Medulla oblongata (tissue), 1 donor: ENCODE data around the gene ZBTB46.

Experiments used
- DNase-seq: peaks from one replicate; pipeline ENCODE4 v3.0.0-alpha.2; 2015; ENCODE audit errors: extremely low spot score

The ZBTB46 gene

GRCh38 chr20:63767886-63768285 is 63.2 kb downstream of the ZBTB46 start:
- no peak for DNase-seq

- DNase-seq = no peak
These were observed 63.6 kb downstream of the ZBTB46 start for GRCh38 chr20:63767456-63767855.

DNA sequence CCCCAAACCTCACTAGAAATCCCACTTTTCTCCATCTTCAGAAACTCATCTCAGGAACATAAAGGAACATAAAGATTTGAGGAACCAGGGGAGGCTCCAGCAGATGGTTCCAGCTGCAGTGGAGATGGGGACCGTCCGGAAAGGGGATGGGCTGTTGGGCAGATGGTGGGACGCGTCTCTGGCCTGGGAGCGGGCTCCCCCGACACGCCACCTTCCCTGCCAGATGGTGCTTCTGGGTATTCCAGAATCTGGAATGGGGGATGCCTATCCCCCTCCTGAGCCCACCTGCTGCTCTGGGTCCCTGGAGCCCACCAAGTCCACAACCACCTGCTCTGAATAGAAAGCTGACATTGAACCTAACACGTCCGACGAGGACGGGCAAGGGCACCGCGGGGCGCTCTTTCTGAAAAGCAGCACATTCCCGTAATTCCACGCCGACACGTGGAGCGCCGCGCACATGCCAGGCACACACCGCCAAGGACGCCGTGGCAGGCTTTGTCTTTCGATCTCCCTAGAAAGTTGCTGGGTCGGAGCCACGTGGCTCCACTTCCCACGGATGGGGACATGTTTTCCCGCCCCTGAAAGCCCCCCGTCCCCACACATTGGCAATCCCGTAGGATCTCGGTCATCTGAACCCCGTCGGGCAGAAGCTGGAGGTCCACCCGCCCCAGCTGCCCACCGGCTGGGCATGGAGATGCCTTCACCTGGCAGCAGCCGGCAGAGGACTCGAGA is 64.2 kb downstream of the ZBTB46 start:
- no peak for DNase-seq

GRCh38 chr20:63765902-63766301 is 65.2 kb downstream of the ZBTB46 start:
- DNase-seq = no peak

DNA sequence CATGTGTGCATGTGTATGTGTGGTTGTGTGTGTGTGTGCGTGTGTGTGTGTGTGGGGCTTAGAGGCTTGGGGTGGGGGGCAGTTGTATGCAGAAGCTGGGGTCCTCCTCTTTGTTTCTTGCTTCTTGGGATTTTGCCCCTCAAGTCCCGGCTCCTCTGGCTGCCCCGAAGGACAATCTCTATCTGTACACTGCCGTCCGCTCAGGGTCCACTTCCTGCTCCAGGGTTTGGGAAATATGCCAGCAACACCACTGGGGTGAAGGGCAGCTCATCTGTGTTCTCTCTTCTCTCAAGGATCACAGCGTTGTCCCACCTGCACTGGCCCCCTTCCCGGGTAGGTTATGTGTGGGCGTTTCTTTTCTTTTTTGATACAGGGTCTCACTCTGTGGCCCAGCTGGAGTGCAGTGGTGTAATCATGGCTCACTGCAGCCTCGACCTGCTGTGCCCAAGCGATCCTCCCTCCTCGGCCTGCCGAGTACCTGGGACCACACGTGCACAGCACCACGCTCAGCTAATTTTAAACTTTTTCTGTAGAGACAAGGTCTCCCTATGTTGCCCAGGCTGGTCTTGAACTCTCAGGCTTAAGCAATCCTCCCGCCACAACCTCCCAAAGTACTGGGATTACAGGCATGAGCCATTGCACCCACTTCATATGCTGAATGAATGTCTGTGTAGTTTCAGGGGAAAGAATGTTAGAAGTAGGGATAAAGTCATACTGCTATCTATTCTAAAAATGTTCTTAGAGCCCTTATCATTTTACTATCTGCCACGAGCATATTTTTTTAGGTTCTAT is 65.8 kb downstream of the ZBTB46 start:
- no peak for DNase-seq

GRCh38 chr20:63759377-63759901 is 71.6 kb downstream of the ZBTB46 start:
- DNase-seq = no peak

DNA sequence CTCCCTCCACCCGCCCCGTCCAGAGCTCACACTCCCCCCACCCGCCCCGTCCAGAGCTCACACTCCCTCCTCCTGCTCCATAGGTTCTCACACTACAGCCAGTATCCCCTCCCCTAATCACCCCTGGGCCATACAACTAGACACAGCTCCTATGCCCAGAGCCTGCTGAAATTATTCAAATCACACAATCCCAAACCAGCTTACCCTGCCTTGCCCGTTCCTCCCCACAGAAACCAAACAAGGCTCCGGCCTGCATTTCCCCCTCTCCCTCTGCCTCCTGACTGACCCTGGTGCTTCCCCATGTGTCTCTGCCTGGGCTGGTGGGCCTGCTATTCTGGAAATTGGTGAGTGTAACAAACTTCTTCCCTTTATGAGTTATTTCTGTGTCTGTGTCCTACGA is 72.9 kb downstream of the ZBTB46 start:
- DNase-seq = no peak

DNA sequence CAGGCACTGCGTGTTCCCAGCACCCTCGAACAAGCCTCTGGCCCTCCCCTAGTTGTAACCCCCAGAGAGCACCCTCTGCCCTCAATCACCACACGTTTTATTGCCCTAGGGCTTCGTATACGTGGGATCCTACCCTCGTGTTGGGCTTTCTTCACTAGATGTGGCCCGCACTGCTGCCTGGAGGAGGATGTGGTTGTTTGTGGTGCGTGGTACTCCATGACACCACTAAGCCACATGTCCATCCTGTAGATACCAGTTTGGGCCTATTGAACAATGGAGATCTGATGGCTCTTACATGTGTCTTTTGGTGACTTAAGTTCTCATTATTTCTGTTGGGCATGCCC is 74.4 kb downstream of the ZBTB46 start:
- DNase-seq = no peak

DNA sequence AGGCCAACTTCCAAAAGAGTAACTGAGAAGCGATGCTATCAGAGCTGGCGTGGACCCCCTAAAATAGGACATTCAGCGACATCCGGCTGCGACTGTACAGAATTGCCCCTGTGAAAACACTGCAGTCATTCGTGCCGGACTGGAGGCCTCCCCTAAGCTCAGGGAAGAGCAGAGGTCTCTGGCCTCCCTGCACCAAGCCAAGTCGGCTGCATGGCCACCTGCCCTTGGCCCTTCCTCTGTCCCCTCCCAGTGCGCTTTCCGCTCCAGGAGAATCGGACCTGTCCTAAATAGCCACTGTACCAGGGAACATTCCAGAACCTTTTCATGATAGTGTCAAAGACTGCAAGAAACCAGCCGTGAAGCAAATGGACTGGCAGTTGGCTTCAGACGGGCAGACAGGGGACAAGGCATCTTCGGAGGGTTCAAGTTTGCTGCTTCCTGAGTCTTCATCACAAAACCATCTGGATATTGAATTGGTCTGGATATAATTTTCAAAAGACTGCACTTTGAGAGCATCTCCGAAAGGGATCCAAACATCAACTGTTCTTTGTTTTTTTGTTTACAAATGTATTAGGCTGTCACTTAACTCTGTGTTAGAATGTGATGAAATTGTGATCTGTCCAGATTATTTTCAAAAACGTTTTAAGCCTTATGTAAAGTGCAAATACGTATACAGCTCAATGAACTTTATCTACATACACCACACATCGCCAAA is 75.0 kb downstream of the ZBTB46 start:
- DNase-seq = no peak

- no peak for DNase-seq
These were observed 77.1 kb downstream of the ZBTB46 start for GRCh38 chr20:63754008-63754407.

DNA sequence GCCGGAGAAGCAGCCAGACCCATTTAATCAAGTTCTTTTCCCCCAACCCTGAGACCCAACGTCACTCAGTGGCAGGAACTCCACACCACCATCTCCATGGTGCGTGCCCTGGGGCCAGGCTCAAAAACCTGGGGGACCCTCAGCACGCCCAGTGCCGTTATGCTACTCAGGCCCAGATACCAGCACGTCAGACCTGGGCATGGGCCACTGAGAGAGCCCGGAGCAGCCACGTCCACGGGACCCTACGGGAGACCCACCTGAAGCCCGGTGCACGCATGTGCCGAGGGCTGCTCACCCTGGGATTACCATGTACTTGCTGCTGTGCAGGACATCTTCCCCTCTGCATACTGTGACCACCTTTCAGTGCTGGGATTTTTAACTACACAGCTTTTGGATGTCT is 77.7 kb downstream of the ZBTB46 start:
- DNase-seq = no peak

DNA sequence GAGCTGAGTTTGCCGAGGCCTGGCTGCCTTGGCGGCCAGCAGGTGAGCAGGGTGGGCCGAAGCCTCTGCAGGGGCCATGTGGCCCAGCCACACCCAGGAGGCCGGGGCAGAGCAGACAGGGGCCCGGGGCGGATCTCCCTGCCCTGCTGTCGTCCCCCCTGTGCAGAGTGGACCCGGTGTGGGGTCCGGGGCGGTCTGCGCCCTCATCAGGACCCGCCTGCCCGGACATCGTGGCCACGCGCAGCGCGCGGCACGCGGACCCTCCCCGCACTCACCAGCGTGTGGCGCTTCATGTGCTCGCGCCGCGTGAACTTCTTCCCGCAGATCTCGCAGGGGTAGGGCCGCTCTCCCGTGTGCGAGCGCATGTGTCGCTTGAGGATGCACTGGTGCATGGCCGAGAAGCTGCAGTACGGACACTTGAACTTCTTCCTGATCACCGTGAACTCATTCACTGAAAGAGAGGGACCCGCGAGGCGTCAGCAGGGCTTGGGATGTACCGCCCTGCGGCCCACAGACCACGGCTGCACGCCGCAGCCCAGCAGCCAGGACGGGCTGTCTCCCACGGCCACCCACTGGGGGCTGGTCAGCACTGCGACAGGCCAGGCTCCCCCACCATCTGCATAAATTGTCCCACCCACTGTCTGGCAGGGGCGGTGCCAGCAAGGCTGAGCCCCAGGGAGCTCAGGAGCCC is 78.5 kb downstream of the ZBTB46 start:
- DNase-seq = no peak

GRCh38 chr20:63751471-63752271 is 79.4 kb downstream of the ZBTB46 start:
- DNase-seq = no peak

GRCh38 chr20:63750807-63751470 is 80.1 kb downstream of the ZBTB46 start:
- DNase-seq = no peak

DNA sequence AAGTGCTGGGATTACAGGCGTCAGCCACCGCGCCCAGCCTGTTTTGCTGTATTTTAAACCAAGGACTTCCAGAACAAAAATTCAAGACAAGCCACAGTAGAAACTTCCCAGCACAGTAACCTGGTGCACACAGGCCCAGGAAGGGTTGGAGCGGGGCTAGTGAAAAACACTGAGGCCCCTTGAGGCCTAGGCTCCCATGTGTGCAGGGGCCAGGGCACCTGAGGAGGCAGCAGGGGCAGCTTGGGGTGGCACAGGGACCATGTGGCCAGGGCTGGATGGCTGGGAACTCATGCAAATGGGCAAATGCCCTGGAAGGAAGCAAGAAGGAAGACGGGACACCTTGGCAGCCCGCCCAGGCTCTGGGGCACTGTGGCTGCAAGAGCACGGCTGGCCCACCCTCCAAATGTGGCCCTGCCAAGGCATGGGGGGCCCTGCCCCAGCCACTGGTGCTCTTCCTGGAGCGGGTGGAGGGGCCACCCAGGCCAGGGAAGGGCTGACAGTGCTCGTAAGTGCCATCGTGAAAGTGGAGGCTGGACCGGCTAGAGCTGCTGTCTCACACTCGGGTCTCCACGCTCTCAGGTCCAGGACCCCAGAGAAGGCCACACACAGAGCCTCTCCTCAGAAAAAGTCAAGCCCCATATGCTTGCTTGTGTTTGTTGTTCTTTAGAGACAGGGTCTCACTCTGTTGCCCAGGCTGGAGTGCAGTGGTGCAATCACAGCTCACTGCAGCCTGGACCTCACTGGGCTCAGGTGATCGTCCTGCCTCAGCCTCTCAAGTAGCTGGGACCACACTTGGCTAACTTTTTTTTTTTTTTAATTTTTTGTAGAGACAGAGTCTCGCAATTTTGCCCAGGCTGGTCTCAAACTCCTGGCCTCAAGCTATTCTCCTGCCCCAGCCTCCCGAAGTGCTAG is 81.2 kb downstream of the ZBTB46 start:
- peak; percentile 31 for DNase-seq

- no peak for DNase-seq
These were observed 82.2 kb downstream of the ZBTB46 start for GRCh38 chr20:63748934-63749270.

DNA sequence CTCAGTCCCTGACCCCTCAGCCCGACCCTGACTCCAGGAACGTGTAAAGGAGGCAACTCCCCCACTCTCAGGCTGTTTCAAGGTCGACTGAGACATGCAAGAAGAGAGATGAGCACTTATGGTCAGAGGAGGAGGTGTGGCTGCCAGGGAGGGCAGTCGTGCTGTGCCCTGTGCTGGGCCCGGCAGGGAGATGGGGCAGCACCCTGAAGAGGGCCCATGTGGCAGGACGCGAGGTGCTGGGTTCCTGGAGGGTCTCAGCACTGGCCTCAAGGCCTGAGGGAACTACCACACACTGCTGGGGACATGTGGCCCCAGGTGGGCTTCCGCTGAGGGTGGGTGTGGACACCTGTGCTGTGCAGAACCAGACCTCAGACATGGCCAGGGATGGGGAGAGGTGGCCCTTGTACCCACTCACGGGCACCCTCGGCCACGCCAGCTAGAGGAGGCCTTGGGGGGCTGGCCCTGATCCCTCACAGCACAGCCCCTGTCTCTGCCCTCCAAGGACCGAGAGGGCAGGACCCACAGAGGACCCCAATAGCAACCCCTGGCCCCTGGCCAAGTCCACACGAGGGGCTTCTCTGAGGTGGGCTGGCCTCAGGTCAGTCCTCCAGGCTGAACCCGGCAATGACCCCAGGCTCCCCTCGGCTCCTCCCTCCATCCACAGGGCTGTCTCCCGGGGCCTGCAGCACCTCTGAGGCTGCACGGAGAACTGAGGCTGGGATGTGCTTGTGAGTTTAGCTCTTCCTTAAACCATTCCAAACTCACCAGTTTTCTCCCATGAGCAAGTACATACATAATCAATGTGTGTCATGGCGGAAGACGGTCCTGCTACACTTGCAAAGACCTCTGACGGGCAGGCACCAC is 82.8 kb downstream of the ZBTB46 start:
- no peak for DNase-seq

DNA sequence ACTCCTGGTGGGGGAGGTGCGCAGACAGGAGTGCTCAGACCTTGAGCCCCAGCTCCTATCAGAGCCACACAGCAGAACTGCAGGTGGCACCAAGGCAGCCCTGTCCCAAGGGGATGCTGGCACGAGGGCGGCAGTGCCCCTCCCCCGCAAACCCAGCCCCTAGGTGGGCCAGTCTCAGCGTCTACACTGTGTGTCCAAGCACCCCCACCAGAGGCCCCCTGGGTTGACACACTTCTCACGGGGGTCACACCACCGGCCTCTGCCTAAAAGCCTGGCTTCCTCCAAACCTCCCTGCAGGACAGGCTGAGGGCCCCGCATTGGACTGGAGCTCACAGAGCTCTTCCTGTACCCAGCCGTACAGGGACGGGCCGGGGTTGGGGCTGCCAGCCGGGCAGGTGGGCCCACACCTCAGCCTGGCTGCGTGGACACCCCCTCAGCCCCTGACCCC is 83.4 kb downstream of the ZBTB46 start:
- no peak for DNase-seq
